Fibroblast of upper back skin (primary cell): ENCODE data around the gene SIRT2.
"Not testable (repeated sequence)": the region's sequence is repeated elsewhere in the genome, so short reads cannot be mapped to it uniquely, and the experiment has no call there.

Experiments
- DNase-seq: peaks from one replicate; pipeline ENCODE4 v3.0.0-alpha.2; 2013

The SIRT2 gene

GRCh38 chr19:38862321-38863059 lies 36.9 kb downstream of the SIRT2 start:
- peak; percentile 49 for DNase-seq

- DNase-seq, result no peak
Observed at GRCh38 chr19:38861368-38861767, 38.0 kb downstream of the SIRT2 start.

GRCh38 chr19:38859631-38860204 lies 39.7 kb downstream of the SIRT2 start:
- DNase-seq, result not testable (repeated sequence)

- DNase-seq, result no peak
Observed at GRCh38 chr19:38856813-38857212, 42.6 kb downstream of the SIRT2 start.

- DNase-seq, result not testable (repeated sequence)
Observed at GRCh38 chr19:38855751-38856150, 43.7 kb downstream of the SIRT2 start.

GRCh38 chr19:38854961-38855360 lies 44.5 kb downstream of the SIRT2 start:
- DNase-seq, result not testable (repeated sequence)

- DNase-seq, result no peak
Observed at GRCh38 chr19:38853214-38853613, 46.2 kb downstream of the SIRT2 start.

GRCh38 chr19:38852231-38853044 lies 47.0 kb downstream of the SIRT2 start:
- DNase-seq, result peak; percentile 56

GRCh38 chr19:38851622-38852230 lies 47.7 kb downstream of the SIRT2 start:
- peak; percentile 92 for DNase-seq

GRCh38 chr19:38850976-38851621 lies 48.3 kb downstream of the SIRT2 start:
- no peak for DNase-seq

- DNase-seq, result no peak
Observed at GRCh38 chr19:38850436-38850975, 48.9 kb downstream of the SIRT2 start.

GRCh38 chr19:38849860-38850435 lies 49.5 kb downstream of the SIRT2 start, which contains the start of gene HNRNPL:
Gene HNRNPL, minus strand, starts transcription at chr19:38849986. Its CDS starts 20 bp downstream, at chr19:38849966.
- DNase-seq, result peak; percentile 100

GRCh38 chr19:38849147-38849859 lies 50.1 kb downstream of the SIRT2 start:
- peak; percentile 96 for DNase-seq

- no peak for DNase-seq
Observed at GRCh38 chr19:38848299-38849146, 50.9 kb downstream of the SIRT2 start.

- no peak for DNase-seq
Observed at GRCh38 chr19:38846097-38846496, 53.3 kb downstream of the SIRT2 start.

- no peak for DNase-seq
Observed at GRCh38 chr19:38845374-38846024, 53.9 kb downstream of the SIRT2 start.

GRCh38 chr19:38844093-38844686 lies 55.2 kb downstream of the SIRT2 start:
- no peak for DNase-seq

GRCh38 chr19:38843175-38843758 lies 56.2 kb downstream of the SIRT2 start:
- no peak for DNase-seq
